Measurements from ENCODE around the gene REPIN1. TPM values are rescaled to one million over a fixed set of nuclear protein-coding genes. Genes with fewer than 3 reads are reported as not detected.

REPIN1 gene
- total and polyA plus RNA-seq, 8 donors = 61.5 to 110 (median 71.6) TPM

- no peak for DNase-seq
- Histone ChIP-seq H3K27ac (no peak overlapping the region), H3K9me3 (no peaks in the 10 kb centered on the region), H3K36me3 (no peaks in the 10 kb centered on the region), H3K27me3 (no peaks in the 10 kb centered on the region), H3K4me1 (peaks cover 0 to 12% of the 10 kb centered on the region in 2 donors), H3K4me3 (no peak overlapping the region)
- no peak for ATAC-seq
- TF ChIP-seq CTCF (IDR thresholded peaks at IDR 0.05) = no peak
- intact Hi-C loops (cut with DNase I) = loop anchor here in 1 of 2 donors (10.0 kb wide), 1 partner anchor 65 kb away; no protein-coding TSS in a partner anchor
Measured at GRCh38 chr7:150359622-150360362, 8.8 kb upstream of the REPIN1 start.

- Histone ChIP-seq H3K4me1 (peaks cover 0 to 12% of the 10 kb centered on the region in 2 donors), H3K9me3 (no peaks in the 10 kb centered on the region), H3K36me3 (no peaks in the 10 kb centered on the region), H3K4me3 (no peak overlapping the region), H3K27ac (no peak overlapping the region), H3K27me3 (no peaks in the 10 kb centered on the region)
- intact Hi-C loops (cut with DNase I) = no loop called here
- no peak for DNase-seq
- no peak for TF ChIP-seq CTCF (IDR thresholded peaks at IDR 0.05)
- no peak for ATAC-seq
Measured at GRCh38 chr7:150360363-150361058, 8.1 kb upstream of the REPIN1 start.

GRCh38 chr7:150361402-150361801 lies 7.2 kb upstream of the REPIN1 start:
- Histone ChIP-seq H3K36me3 (no peaks in the 10 kb centered on the region), H3K4me3 (no peak overlapping the region), H3K4me1 (peaks cover 0 to 12% of the 10 kb centered on the region in 2 donors), H3K27ac (no peak overlapping the region), H3K9me3 (no peaks in the 10 kb centered on the region), H3K27me3 (no peaks in the 10 kb centered on the region)
- intact Hi-C loops (cut with DNase I) = no loop called here
- DNase-seq (no peak), ATAC-seq (no peak)
- TF ChIP-seq CTCF (IDR thresholded peaks at IDR 0.05) = no peak

GRCh38 chr7:150361807-150362621 lies 6.6 kb upstream of the REPIN1 start:
- no peak overlapping the region for H3K4me3 ChIP-seq
- DNase-seq = no peak
- intact Hi-C loops (cut with DNase I) = no loop called here
- ATAC-seq = peak; percentile 51
- peaks cover 0 to 12% of the 10 kb centered on the region in 2 donors for H3K4me1 ChIP-seq
- H3K9me3 ChIP-seq = no peaks in the 10 kb centered on the region
- no peak overlapping the region for H3K27ac ChIP-seq
- no peaks in the 10 kb centered on the region for H3K36me3 ChIP-seq
- no peaks in the 10 kb centered on the region for H3K27me3 ChIP-seq
- no peak for TF ChIP-seq CTCF (IDR thresholded peaks at IDR 0.05)

GRCh38 chr7:150363370-150363769 lies 5.3 kb upstream of the REPIN1 start:
- no peak for TF ChIP-seq CTCF (IDR thresholded peaks at IDR 0.05)
- no peak overlapping the region for H3K27ac ChIP-seq
- H3K9me3 ChIP-seq = no peaks in the 10 kb centered on the region
- H3K4me3 ChIP-seq = no peak overlapping the region
- peaks cover 3 to 23% of the 10 kb centered on the region in 2 donors for H3K4me1 ChIP-seq
- ATAC-seq (no peak), DNase-seq (no peak)
- no peaks in the 10 kb centered on the region for H3K27me3 ChIP-seq
- H3K36me3 ChIP-seq = no peaks in the 10 kb centered on the region
- intact Hi-C loops (cut with DNase I) = no loop called here

Measured in left lung (tissue), 10 donors.